Measurements from ENCODE around the gene FAM131B. TPM values are rescaled to one million over a fixed set of nuclear protein-coding genes. Genes with fewer than 3 reads are reported as not detected.

FAM131B gene
- total and polyA plus RNA-seq, 2 experiments from 2014 or later, result 0.87 to 1.9 TPM

GRCh38 chr7:143408686-143409561 lies 46.4 kb upstream of the FAM131B start, which contains the start of gene EPHA1:
Gene EPHA1, minus strand, starts transcription at chr7:143408856. Its CDS starts 51 bp downstream, at chr7:143408805.
- TF ChIP-seq EZH2 (IDR thresholded peaks at IDR 0.05; ENCODE audit: borderline replicate concordance) (no peak), EZH2phosphoT487 (IDR thresholded peaks at IDR 0.05; ENCODE audit: low read depth, severe bottlenecking, unreplicated experiment) (no peak)
- TF ChIP-seq, protein P1, sequence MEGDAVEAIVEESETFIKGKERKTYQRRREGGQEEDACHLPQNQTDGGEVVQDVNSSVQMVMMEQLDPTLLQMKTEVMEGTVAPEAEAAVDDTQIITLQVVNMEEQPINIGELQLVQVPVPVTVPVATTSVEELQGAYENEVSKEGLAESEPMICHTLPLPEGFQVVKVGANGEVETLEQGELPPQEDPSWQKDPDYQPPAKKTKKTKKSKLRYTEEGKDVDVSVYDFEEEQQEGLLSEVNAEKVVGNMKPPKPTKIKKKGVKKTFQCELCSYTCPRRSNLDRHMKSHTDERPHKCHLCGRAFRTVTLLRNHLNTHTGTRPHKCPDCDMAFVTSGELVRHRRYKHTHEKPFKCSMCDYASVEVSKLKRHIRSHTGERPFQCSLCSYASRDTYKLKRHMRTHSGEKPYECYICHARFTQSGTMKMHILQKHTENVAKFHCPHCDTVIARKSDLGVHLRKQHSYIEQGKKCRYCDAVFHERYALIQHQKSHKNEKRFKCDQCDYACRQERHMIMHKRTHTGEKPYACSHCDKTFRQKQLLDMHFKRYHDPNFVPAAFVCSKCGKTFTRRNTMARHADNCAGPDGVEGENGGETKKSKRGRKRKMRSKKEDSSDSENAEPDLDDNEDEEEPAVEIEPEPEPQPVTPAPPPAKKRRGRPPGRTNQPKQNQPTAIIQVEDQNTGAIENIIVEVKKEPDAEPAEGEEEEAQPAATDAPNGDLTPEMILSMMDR (IDR thresholded peaks at IDR 0.05; ENCODE audit: poor library complexity), result peak; percentile 43
- Histone ChIP-seq H3K4me3 (peak within 1 kb of the TSS; percentile 12), H3K79me2 (peaks cover 4% of the 10 kb centered on the region), H3K9me3 (ENCODE audit: low read depth) (no peaks in the 10 kb centered on the region), H3K27ac (peak within 1 kb of the TSS; percentile 36), H2AFZ (peak within 1 kb of the TSS; percentile 84), H3K27me3 (no peaks in the 10 kb centered on the region), H3K4me1 (ENCODE audit: insufficient read depth) (peaks cover 52% of the 10 kb centered on the region), H3K36me3 (replicated peaks; ENCODE audit: insufficient read depth, low read depth) (no peaks in the 10 kb centered on the region), H3K4me2 (peak within 1 kb of the TSS; percentile 84), H3K9me2 (replicated peaks; ENCODE audit: insufficient read depth) (no peaks in the 10 kb centered on the region), H4K20me1 (ENCODE audit: insufficient read depth, poor library complexity, severe bottlenecking) (no peaks in the 10 kb centered on the region)
- WGBS (ENCODE audit: low lambda C conversion rate, missing lambda C conversion rate), result 23% methylated on average over 11 of the region's 39 CpGs
- DNase-seq (ENCODE audit: low spot score), result peak; percentile 81

DNA sequence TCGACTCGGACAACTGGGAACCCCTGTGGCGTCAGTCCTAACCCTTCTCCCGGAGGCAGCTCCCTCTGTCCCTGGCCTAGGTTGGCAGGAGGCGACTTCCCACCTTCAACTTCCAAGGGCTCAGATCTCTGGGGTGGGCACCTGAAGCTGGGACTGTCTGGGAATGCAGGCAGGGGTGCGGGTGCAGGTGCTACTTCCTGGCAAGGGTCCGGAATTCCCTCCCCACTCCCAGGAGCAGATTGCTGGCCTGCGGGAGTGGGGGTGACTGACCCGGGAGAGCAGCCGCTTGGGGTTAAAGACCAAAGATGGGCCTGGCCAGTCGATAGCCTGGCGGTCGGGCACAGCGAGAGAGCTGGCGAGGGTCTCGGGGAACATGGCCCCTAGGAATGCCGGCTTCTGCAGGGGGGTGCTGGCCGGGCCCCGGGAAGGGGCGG lies 45.8 kb upstream of the FAM131B start:
- H3K4me2 ChIP-seq, result peak overlapping the region; percentile 84
- peaks cover 52% of the 10 kb centered on the region for H3K4me1 ChIP-seq (ENCODE audit: insufficient read depth)
- peak overlapping the region; percentile 12 for H3K4me3 ChIP-seq
- TF ChIP-seq, protein P1 (IDR thresholded peaks at IDR 0.05; ENCODE audit: poor library complexity), result no peak
- no peak for TF ChIP-seq EZH2phosphoT487 (IDR thresholded peaks at IDR 0.05; ENCODE audit: low read depth, severe bottlenecking, unreplicated experiment)
- no peak for TF ChIP-seq EZH2 (IDR thresholded peaks at IDR 0.05; ENCODE audit: borderline replicate concordance)
- peak overlapping the region; percentile 84 for H2AFZ ChIP-seq
- peak overlapping the region; percentile 34 for H3K27ac ChIP-seq
- H3K9me2 ChIP-seq (replicated peaks; ENCODE audit: insufficient read depth), result no peaks in the 10 kb centered on the region
- H3K79me2 ChIP-seq, result peaks cover 4% of the 10 kb centered on the region
- no peaks in the 10 kb centered on the region for H3K9me3 ChIP-seq (ENCODE audit: low read depth)
- H4K20me1 ChIP-seq (ENCODE audit: insufficient read depth, poor library complexity, severe bottlenecking), result no peaks in the 10 kb centered on the region
- H3K27me3 ChIP-seq, result no peaks in the 10 kb centered on the region
- 15% methylated on average over 13 of the region's 20 CpGs for WGBS (ENCODE audit: low lambda C conversion rate, missing lambda C conversion rate)
- no peaks in the 10 kb centered on the region for H3K36me3 ChIP-seq (replicated peaks; ENCODE audit: insufficient read depth, low read depth)
- DNase-seq (ENCODE audit: low spot score), result no peak

DNA sequence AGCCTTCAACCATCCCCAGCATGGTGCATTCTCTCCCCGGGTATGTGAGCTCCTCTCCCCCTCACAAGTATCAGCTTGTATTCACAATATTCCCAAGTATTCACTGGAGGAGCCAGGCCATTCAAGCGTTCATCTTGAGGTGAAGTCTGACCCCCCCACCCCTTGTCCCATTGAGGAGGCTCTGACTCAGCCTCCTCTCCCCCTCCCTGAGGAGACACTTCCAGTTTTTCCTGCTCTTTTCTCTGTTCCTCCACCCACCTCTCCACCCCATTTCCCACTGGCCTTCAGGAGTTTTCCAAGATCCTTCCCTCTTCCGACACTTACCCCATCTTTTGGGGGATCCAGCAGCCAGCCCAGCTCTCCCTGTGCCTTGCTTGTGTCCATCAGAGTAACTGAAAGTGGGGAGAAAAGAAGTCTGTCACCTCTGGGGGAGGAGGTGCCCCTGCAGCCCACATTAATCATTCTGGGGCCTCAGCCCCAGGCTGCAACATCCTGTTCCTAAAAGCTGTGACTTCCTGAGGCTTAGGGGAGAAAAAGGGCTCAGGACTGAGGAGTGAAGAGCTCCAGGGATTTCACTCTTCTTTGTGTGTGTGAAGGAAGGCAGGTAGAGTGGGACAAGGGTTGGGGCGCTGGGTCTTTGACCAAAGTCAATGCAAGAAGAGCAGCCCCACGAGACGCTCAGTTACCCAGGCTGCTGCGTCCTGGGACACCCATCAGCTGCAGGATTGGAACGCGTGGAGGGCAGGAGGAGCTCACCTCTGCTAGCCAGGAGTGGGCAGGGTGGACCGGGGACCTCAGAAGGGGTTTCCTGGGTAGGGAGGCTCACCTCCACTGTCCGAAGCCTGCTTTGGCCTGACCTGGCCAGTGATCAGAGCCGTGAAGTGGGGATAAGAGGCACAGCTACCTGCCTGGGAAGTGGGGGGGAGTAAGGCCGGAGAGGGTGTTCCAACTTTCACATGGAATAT lies 45.1 kb upstream of the FAM131B start:
- no peaks in the 10 kb centered on the region for H3K36me3 ChIP-seq (replicated peaks; ENCODE audit: insufficient read depth, low read depth)
- H3K9me3 ChIP-seq (ENCODE audit: low read depth), result no peaks in the 10 kb centered on the region
- no peak for TF ChIP-seq EZH2 (IDR thresholded peaks at IDR 0.05; ENCODE audit: borderline replicate concordance)
- no peaks in the 10 kb centered on the region for H3K27me3 ChIP-seq
- DNase-seq (ENCODE audit: low spot score), result no peak
- WGBS (ENCODE audit: low lambda C conversion rate, missing lambda C conversion rate), result 33% methylated on average over 13 of the region's 13 CpGs
- no peaks in the 10 kb centered on the region for H4K20me1 ChIP-seq (ENCODE audit: insufficient read depth, poor library complexity, severe bottlenecking)
- H2AFZ ChIP-seq, result peak overlapping the region; percentile 84
- H3K4me2 ChIP-seq, result peak overlapping the region; percentile 84
- H3K4me1 ChIP-seq (ENCODE audit: insufficient read depth), result peaks cover 52% of the 10 kb centered on the region
- H3K79me2 ChIP-seq, result peaks cover 4% of the 10 kb centered on the region
- H3K4me3 ChIP-seq, result peak overlapping the region; percentile 12
- H3K27ac ChIP-seq, result peak overlapping the region; percentile 34
- H3K9me2 ChIP-seq (replicated peaks; ENCODE audit: insufficient read depth), result no peaks in the 10 kb centered on the region

All from hepatocyte (in vitro differentiated cells).